ENCODE measurements around the gene TAF1C.

TAF1C gene

GRCh38 chr16:84138824-84139627 is 47.8 kb downstream of the TAF1C start:
- DNase-seq (ENCODE audit: low spot score) (no peak), ATAC-seq (ENCODE audit: low read depth) (no peak)
- H3K27me3 ChIP-seq (ENCODE audit: insufficient read depth, poor library complexity, severe bottlenecking), result no peaks in the 10 kb centered on the region
- H3K4me3 ChIP-seq (ENCODE audit: severe bottlenecking), result no peak overlapping the region
- H3K27ac ChIP-seq (ENCODE audit: poor library complexity, severe bottlenecking), result no peak overlapping the region
- no peaks in the 10 kb centered on the region for H3K9me3 ChIP-seq (ENCODE audit: severe bottlenecking)
- no peak for TF ChIP-seq CTCF (IDR thresholded peaks at IDR 0.05; ENCODE audit: poor library complexity, severe bottlenecking)
- no peaks in the 10 kb centered on the region; the same call in 1 of the 2 replicates for H3K36me3 ChIP-seq (ENCODE audit: low read depth)
- H3K4me1 ChIP-seq (ENCODE audit: insufficient read depth, poor library complexity, severe bottlenecking), result no peaks in the 10 kb centered on the region

GRCh38 chr16:84138500-84138823 is 48.4 kb downstream of the TAF1C start:
- DNase-seq (ENCODE audit: low spot score) (no peak), ATAC-seq (ENCODE audit: low read depth) (no peak)
- Histone ChIP-seq H3K9me3 (ENCODE audit: severe bottlenecking) (no peaks in the 10 kb centered on the region), H3K27me3 (ENCODE audit: insufficient read depth, poor library complexity, severe bottlenecking) (no peaks in the 10 kb centered on the region), H3K4me1 (ENCODE audit: insufficient read depth, poor library complexity, severe bottlenecking) (no peaks in the 10 kb centered on the region), H3K4me3 (ENCODE audit: severe bottlenecking) (no peak overlapping the region), H3K27ac (ENCODE audit: poor library complexity, severe bottlenecking) (no peak overlapping the region), H3K36me3 (ENCODE audit: low read depth) (peaks cover 4% of the 10 kb centered on the region; the same call in 1 of the 2 replicates)
- TF ChIP-seq CTCF (IDR thresholded peaks at IDR 0.05; ENCODE audit: poor library complexity, severe bottlenecking), result no peak

DNA sequence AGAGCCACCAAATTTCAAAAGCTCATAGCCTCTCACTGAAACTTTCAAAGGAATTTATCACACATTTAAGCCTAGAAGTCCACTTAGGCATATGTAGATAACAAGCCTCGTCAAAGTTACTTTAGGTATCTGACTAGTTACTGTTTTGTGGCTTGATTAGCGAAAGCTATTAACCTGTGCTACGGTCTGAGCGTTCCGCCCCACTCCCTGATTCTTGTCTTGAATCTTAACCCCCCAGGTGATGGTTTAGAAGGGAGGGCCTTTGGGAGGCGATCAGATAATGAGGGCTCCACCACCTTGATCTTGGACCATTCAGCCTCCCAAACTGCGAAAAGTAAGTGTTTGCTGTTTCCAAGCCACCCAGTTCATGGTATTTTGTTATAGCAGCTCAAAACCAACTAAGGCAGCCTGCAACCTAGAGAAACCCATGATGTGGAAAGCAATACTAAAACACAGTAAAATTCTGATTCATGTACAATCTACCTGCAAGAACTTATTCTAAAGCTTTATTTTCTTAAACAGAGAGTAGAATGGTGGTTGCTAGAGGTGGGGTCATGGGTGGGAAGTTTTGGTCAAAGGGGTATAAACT is 49.0 kb downstream of the TAF1C start:
- DNase-seq (ENCODE audit: low spot score) (no peak), ATAC-seq (ENCODE audit: low read depth) (no peak)
- peaks cover 4% of the 10 kb centered on the region; the same call in 1 of the 2 replicates for H3K36me3 ChIP-seq (ENCODE audit: low read depth)
- no peak for TF ChIP-seq CTCF (IDR thresholded peaks at IDR 0.05; ENCODE audit: poor library complexity, severe bottlenecking)
- no peaks in the 10 kb centered on the region for H3K27me3 ChIP-seq (ENCODE audit: insufficient read depth, poor library complexity, severe bottlenecking)
- H3K4me3 ChIP-seq (ENCODE audit: severe bottlenecking), result no peak overlapping the region
- H3K9me3 ChIP-seq (ENCODE audit: severe bottlenecking), result no peaks in the 10 kb centered on the region
- H3K27ac ChIP-seq (ENCODE audit: poor library complexity, severe bottlenecking), result no peak overlapping the region
- H3K4me1 ChIP-seq (ENCODE audit: insufficient read depth, poor library complexity, severe bottlenecking), result no peaks in the 10 kb centered on the region

GRCh38 chr16:84137287-84137686 is 49.6 kb downstream of the TAF1C start:
- H3K27ac ChIP-seq (ENCODE audit: poor library complexity, severe bottlenecking), result no peak overlapping the region
- TF ChIP-seq CTCF (IDR thresholded peaks at IDR 0.05; ENCODE audit: poor library complexity, severe bottlenecking), result no peak
- no peak overlapping the region for H3K4me3 ChIP-seq (ENCODE audit: severe bottlenecking)
- no peaks in the 10 kb centered on the region for H3K4me1 ChIP-seq (ENCODE audit: insufficient read depth, poor library complexity, severe bottlenecking)
- DNase-seq (ENCODE audit: low spot score), result no peak
- H3K36me3 ChIP-seq (ENCODE audit: low read depth), result peaks cover 4% of the 10 kb centered on the region; the same call in 1 of the 2 replicates
- no peaks in the 10 kb centered on the region for H3K9me3 ChIP-seq (ENCODE audit: severe bottlenecking)
- no peak for ATAC-seq (ENCODE audit: low read depth)
- no peaks in the 10 kb centered on the region for H3K27me3 ChIP-seq (ENCODE audit: insufficient read depth, poor library complexity, severe bottlenecking)
